Ectodermal cell (in vitro differentiated cells): ENCODE results near the gene SAFB2. TPM values are rescaled to one million over a fixed set of nuclear protein-coding genes. Genes with fewer than 3 reads are reported as not detected.

ENCODE experiments used
- H3K27ac ChIP-seq: 2 replicates; pipeline ENCODE4 v1.7.0; 2013; ENCODE audit warnings: mild to moderate bottlenecking, low read depth, low read length; ENCODE audit not compliant: insufficient read depth, poor library complexity, severe bottlenecking
- H3K27me3 ChIP-seq: 2 replicates; pipeline ENCODE4 v1.7.0; 2013; ENCODE audit warnings: mild to moderate bottlenecking, low read length; ENCODE audit not compliant: insufficient read depth, control insufficient read depth, poor library complexity, severe bottlenecking
- H3K36me3 ChIP-seq: one replicate; pipeline ENCODE4 v1.7.0; 2013; ENCODE audit warnings: low read length; ENCODE audit not compliant: control insufficient read depth, insufficient read depth
- H3K4me1 ChIP-seq: one replicate; pipeline ENCODE4 v1.7.0; 2013; ENCODE audit warnings: low read length; ENCODE audit not compliant: control insufficient read depth, insufficient read depth
- H3K4me3 ChIP-seq: 2 replicates; pipeline ENCODE4 v1.7.0; 2013; ENCODE audit warnings: low read depth, low read length, control low read depth; ENCODE audit not compliant: insufficient read depth
- H3K9me3 ChIP-seq: 2 replicates; pipeline ENCODE4 v1.7.0; 2013; ENCODE audit warnings: mild to moderate bottlenecking, low read length, moderate library complexity; ENCODE audit not compliant: control insufficient read depth
- WGBS, 2 experiments: methylation state at CpG; one replicate each; pipeline ENCODE4 v1.1.7; 2013; ENCODE audit warnings: missing lambda C conversion rate in 2 of 2; 5-methylcytosine and 5-hydroxymethylcytosine counted together
- polyA plus RNA-seq, 4 experiments: library from polyadenylated mRNA; stranded (reverse); fragments of 50-300 nt; gene quantifications; one replicate each; pipeline ENCODE4 v1.2.3, GENCODE V29; 2013

The SAFB2 gene
- 73.6 TPM for polyA plus RNA-seq (2013, experiment 1 of 4)
- 63.5 TPM for polyA plus RNA-seq (2013, experiment 2 of 4)
- 41.0 TPM for polyA plus RNA-seq (2013, experiment 3 of 4)
- 43.6 TPM for polyA plus RNA-seq (2013, experiment 4 of 4)

- peaks cover 22% of the 10 kb centered on the region for H3K36me3 ChIP-seq
- peak within 1 kb of the TSS; percentile 82 for H3K27ac ChIP-seq
- no peaks in the 10 kb centered on the region for H3K27me3 ChIP-seq
- peak within 1 kb of the TSS; percentile 96 for H3K4me3 ChIP-seq
- peaks cover 29% of the 10 kb centered on the region for H3K4me1 ChIP-seq
- WGBS, 2 experiments, result 0% methylated on average over 116 of the region's 116 CpGs
- H3K9me3 ChIP-seq, result no peaks in the 10 kb centered on the region
Measured at GRCh38 chr19:5622465-5623396, at the start of gene SAFB2, which contains the start of gene SAFB. Gene SAFB2, minus strand, starts transcription at chr19:5622776. Its CDS starts 61 bp downstream, at chr19:5622715. Gene SAFB, plus strand, starts transcription at chr19:5623083. Its CDS starts 123 bp downstream, at chr19:5623206.

GRCh38 chr19:5671600-5671999, 49.0 kb upstream of the SAFB2 start:
- 94% methylated on average over 7 of the region's 7 CpGs for WGBS, 2 experiments
- no peak overlapping the region for H3K27ac ChIP-seq
- peaks cover 35% of the 10 kb centered on the region for H3K36me3 ChIP-seq
- H3K9me3 ChIP-seq, result no peaks in the 10 kb centered on the region
- H3K27me3 ChIP-seq, result no peaks in the 10 kb centered on the region
- H3K4me3 ChIP-seq, result no peak overlapping the region
- peaks cover 5% of the 10 kb centered on the region for H3K4me1 ChIP-seq

GRCh38 chr19:5669212-5669611, 46.6 kb upstream of the SAFB2 start:
- 91 to 92% methylated on average over 11 of the region's 11 CpGs for WGBS, 2 experiments
- no peak overlapping the region for H3K4me3 ChIP-seq
- H3K27me3 ChIP-seq, result no peaks in the 10 kb centered on the region
- H3K36me3 ChIP-seq, result peaks cover 58% of the 10 kb centered on the region
- H3K9me3 ChIP-seq, result no peaks in the 10 kb centered on the region
- H3K4me1 ChIP-seq, result peaks cover 5% of the 10 kb centered on the region
- no peak overlapping the region for H3K27ac ChIP-seq

GRCh38 chr19:5667751-5668271, 45.2 kb upstream of the SAFB2 start:
- Histone ChIP-seq H3K27ac (peak overlapping the region; percentile 40), H3K4me3 (no peak overlapping the region), H3K4me1 (peaks cover 5% of the 10 kb centered on the region), H3K9me3 (no peaks in the 10 kb centered on the region), H3K27me3 (no peaks in the 10 kb centered on the region), H3K36me3 (peaks cover 71% of the 10 kb centered on the region)
- WGBS, 2 experiments, result 88% methylated on average over 22 of the region's 22 CpGs

GRCh38 chr19:5666921-5667610, 44.5 kb upstream of the SAFB2 start:
- H3K4me1 ChIP-seq, result peaks cover 5% of the 10 kb centered on the region
- H3K36me3 ChIP-seq, result peaks cover 76% of the 10 kb centered on the region
- 94 to 96% methylated on average over 26 of the region's 26 CpGs for WGBS, 2 experiments
- H3K4me3 ChIP-seq, result no peak overlapping the region
- no peak overlapping the region for H3K27ac ChIP-seq
- H3K27me3 ChIP-seq, result no peaks in the 10 kb centered on the region
- H3K9me3 ChIP-seq, result no peaks in the 10 kb centered on the region

- no peaks in the 10 kb centered on the region for H3K27me3 ChIP-seq
- H3K4me3 ChIP-seq, result no peak overlapping the region
- peaks cover 5% of the 10 kb centered on the region for H3K4me1 ChIP-seq
- no peaks in the 10 kb centered on the region for H3K9me3 ChIP-seq
- H3K36me3 ChIP-seq, result peaks cover 79% of the 10 kb centered on the region
- no peak overlapping the region for H3K27ac ChIP-seq
- 93 to 94% methylated on average over 10 of the region's 10 CpGs for WGBS, 2 experiments
Measured at GRCh38 chr19:5665781-5666513, 43.4 kb upstream of the SAFB2 start.

- Histone ChIP-seq H3K36me3 (peaks cover 86% of the 10 kb centered on the region), H3K27me3 (no peaks in the 10 kb centered on the region), H3K4me1 (peaks cover 5% of the 10 kb centered on the region), H3K4me3 (no peak overlapping the region), H3K27ac (no peak overlapping the region), H3K9me3 (no peaks in the 10 kb centered on the region)
- WGBS, 2 experiments, result 92 to 95% methylated on average over 2 of the region's 2 CpGs
Measured at GRCh38 chr19:5664515-5664914, 41.9 kb upstream of the SAFB2 start.

GRCh38 chr19:5663904-5664303, 41.3 kb upstream of the SAFB2 start:
- no peak overlapping the region for H3K27ac ChIP-seq
- H3K27me3 ChIP-seq, result no peaks in the 10 kb centered on the region
- 96% methylated on average over 17 of the region's 17 CpGs for WGBS, 2 experiments
- H3K9me3 ChIP-seq, result no peaks in the 10 kb centered on the region
- peaks cover 5% of the 10 kb centered on the region for H3K4me1 ChIP-seq
- H3K36me3 ChIP-seq, result peaks cover 82% of the 10 kb centered on the region
- H3K4me3 ChIP-seq, result no peak overlapping the region

- Histone ChIP-seq H3K4me1 (no peaks in the 10 kb centered on the region), H3K36me3 (peaks cover 75% of the 10 kb centered on the region)
- WGBS, 2 experiments, result 97% methylated on average over 42 of the region's 42 CpGs
Measured at GRCh38 chr19:5661483-5661882, 38.9 kb upstream of the SAFB2 start.

More at GRCh38 chr19:5661483-5661882, 38.9 kb upstream of the SAFB2 start:
- H3K4me3 ChIP-seq, result no peak overlapping the region
- H3K27ac ChIP-seq, result no peak overlapping the region
- H3K27me3 ChIP-seq, result no peaks in the 10 kb centered on the region
- H3K9me3 ChIP-seq, result no peaks in the 10 kb centered on the region
